ENCODE results near the gene NUP214. TPM values are rescaled to one million over a fixed set of nuclear protein-coding genes. Genes with fewer than 3 reads are reported as not detected.

The NUP214 gene
- total and polyA plus RNA-seq, 12 donors, result 22.6 to 76.6 (median 36.8) TPM

GRCh38 chr9:131126059-131126426 lies 657 bp downstream of the NUP214 start:
- 1% methylated on average over 10 to 11 of the region's 11 CpGs for WGBS, 4 donors
- Histone ChIP-seq H3K27ac (peak overlapping the region in 4 of 5 donors; percentile 69 to 92 (median 70)), H3K4me1 (replicated peaks in 1 of 2) (peaks cover 4 to 16% of the 10 kb centered on the region in 2 donors), H3K4me3 (peak overlapping the region; percentile 13 to 80 (median 52)), H3K9me3 (replicated peaks in 1 of 3) (no peaks in the 10 kb centered on the region), H3K36me3 (replicated peaks in 1 of 2) (peaks cover 0 to 34% of the 10 kb centered on the region in 2 donors), H3K27me3 (no peaks in the 10 kb centered on the region)
- DNase-seq, result no peak
- no peak for TF ChIP-seq CTCF (IDR thresholded peaks at IDR 0.05)
- no peak for TF ChIP-seq POLR2A (IDR thresholded peaks at IDR 0.05)
- intact Hi-C loops (cut with DNase I), result no loop called here

- H3K36me3 ChIP-seq (replicated peaks in 1 of 2), result peaks cover 0 to 66% of the 10 kb centered on the region in 2 donors
- no peaks in the 10 kb centered on the region for H3K9me3 ChIP-seq (replicated peaks in 1 of 3)
- no peak for DNase-seq
- whole genome bisulfite sequencing, 4 donors, result 59 to 77% (median 71%) methylated on average over 3 of the region's 3 CpGs
- no peak for TF ChIP-seq CTCF (IDR thresholded peaks at IDR 0.05)
- TF ChIP-seq POLR2A (IDR thresholded peaks at IDR 0.05), result no peak
- H3K4me3 ChIP-seq, result no peak overlapping the region
- no peak overlapping the region for H3K27ac ChIP-seq
- intact Hi-C loops (cut with DNase I), result no loop called here
- H3K27me3 ChIP-seq, result no peaks in the 10 kb centered on the region
- peaks cover 4 to 16% of the 10 kb centered on the region in 2 donors for H3K4me1 ChIP-seq (replicated peaks in 1 of 2)
These were observed 3.8 kb downstream of the NUP214 start for GRCh38 chr9:131129183-131129582.

GRCh38 chr9:131138676-131139075 lies 13.3 kb downstream of the NUP214 start:
- Histone ChIP-seq H3K9me3 (replicated peaks in 1 of 3) (no peaks in the 10 kb centered on the region), H3K27me3 (no peaks in the 10 kb centered on the region), H3K27ac (no peak overlapping the region), H3K4me3 (no peak overlapping the region), H3K36me3 (replicated peaks in 1 of 2) (peaks cover 0 to 94% of the 10 kb centered on the region in 2 donors), H3K4me1 (replicated peaks in 1 of 2) (no peaks in the 10 kb centered on the region)
- TF ChIP-seq CTCF (IDR thresholded peaks at IDR 0.05), result no peak
- no peak for TF ChIP-seq POLR2A (IDR thresholded peaks at IDR 0.05)
- 93 to 97% (median 96%) methylated on average over 2 of the region's 2 CpGs for WGBS, 4 donors
- DNase-seq, result no peak
- intact Hi-C loops (cut with DNase I), result no loop called here

- DNase-seq, result no peak
- Histone ChIP-seq H3K36me3 (replicated peaks in 1 of 2) (peaks cover 0 to 94% of the 10 kb centered on the region in 2 donors), H3K9me3 (replicated peaks in 1 of 3) (no peaks in the 10 kb centered on the region), H3K27me3 (no peaks in the 10 kb centered on the region), H3K4me1 (replicated peaks in 1 of 2) (no peaks in the 10 kb centered on the region), H3K4me3 (no peak overlapping the region), H3K27ac (no peak overlapping the region)
- 93 to 100% (median 97%) methylated on average over 4 of the region's 4 CpGs for WGBS, 4 donors
- intact Hi-C loops (cut with DNase I), result no loop called here
- TF ChIP-seq CTCF (IDR thresholded peaks at IDR 0.05) (no peak), POLR2A (IDR thresholded peaks at IDR 0.05) (no peak)
These were observed 14.7 kb downstream of the NUP214 start for GRCh38 chr9:131140112-131140511.

All from adrenal gland (tissue), 12 donors.